ENCODE results near the gene ANKRD18B.
"Not testable (repeated sequence)": the region's sequence is repeated elsewhere in the genome, so short reads cannot be mapped to it uniquely, and the experiment has no call there.

ANKRD18B gene

DNA sequence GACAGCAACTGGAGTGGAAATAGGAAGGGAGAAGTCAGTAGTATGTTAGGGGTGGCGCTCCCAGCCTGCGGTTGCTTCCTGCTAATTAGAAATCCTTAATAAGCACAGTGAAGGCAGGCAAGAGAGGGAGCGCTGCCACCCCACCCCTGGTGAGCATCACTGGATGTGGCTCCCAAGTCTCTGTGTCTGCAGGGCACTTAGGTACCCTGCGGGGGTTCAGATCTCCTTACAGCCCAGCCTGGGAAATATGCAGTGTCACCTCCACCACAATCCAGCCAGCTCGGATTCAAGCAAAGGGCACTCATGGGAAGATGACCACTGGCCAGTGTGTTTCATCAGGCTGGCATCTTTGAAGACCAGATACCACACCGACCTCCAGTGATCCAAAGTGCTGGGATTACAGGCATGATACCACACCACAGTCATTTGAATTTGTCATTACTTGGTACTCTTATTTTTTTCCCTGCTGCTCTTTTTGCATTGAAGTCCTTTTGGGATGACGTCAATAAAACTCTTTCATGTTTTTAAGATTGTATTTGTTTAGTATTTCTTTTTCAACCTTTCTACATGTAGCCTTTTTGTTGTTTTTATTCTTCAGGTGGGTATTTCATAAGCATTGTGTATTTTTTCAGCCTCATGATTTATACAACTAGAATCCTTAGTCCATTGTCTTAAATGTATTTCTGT, 90.1 kb downstream of the ANKRD18B start:
- no peak for DNase-seq (ENCODE audit: low read depth)

- not testable (repeated sequence) for DNase-seq (ENCODE audit: low read depth)
Measured at GRCh38 chr9:33618370-33618769, 94.3 kb downstream of the ANKRD18B start.

DNA sequence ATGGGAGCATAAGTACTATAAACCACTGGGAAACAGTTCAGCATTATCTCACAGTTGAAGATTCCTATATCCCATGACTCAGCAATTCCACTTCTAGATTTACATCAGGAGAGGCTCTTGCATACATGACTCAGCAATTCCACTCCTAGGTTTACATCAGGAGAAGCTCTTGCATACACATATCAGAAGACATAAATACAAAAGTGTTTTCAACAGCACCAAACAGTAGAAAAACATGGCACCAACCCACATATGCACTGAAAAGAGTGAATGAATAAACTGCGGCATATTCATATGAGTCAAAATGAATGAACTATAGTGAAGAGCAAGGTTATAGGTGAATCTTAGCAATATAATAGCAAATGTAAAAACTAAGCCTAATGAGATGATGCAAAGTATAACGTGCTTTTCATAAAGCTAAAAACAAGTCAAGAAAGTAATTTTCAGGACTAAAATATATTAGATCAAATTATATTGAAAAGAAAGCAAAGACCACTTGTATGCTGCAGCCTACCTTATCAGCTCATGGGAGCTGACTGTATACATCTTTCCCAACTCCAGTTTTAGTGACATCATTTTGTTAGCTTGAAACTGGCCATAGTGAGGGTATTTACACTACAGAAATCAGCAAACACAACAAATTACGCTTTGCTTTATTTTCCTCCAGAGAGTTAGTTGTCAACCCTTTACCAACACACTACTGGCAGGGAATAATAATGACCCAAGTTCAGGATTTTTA, 95.8 kb downstream of the ANKRD18B start:
- DNase-seq (ENCODE audit: low read depth): peak; percentile 89

GRCh38 chr9:33620738-33621439, 96.8 kb downstream of the ANKRD18B start:
- peak; percentile 90 for DNase-seq (ENCODE audit: low read depth)

Data from EH (cell line).